DOHH2 (cell line): ENCODE data around the gene KCNH1.

Experiments used
- H3F3A ChIP-seq: fragments of 200-600 bp; sonication (generic), shearing (Covaris generic); 2 replicates; pipeline ENCODE4 v1.6.0; 2016; ENCODE audit warnings: antibody characterized with exemption, mild to moderate bottlenecking; ENCODE audit not compliant: control insufficient read depth, insufficient read depth
- H3K27ac ChIP-seq: fragments of 200-600 bp; sonication (generic); 2 replicates; pipeline ENCODE4 v1.5.1; 2014; ENCODE audit warnings: low read depth, mild to moderate bottlenecking, low read length, moderate library complexity
- H3K27me3 ChIP-seq: fragments of 200-600 bp; sonication (generic); 2 replicates; pipeline ENCODE4 v1.6.1; 2014; ENCODE audit warnings: mild to moderate bottlenecking, low read length, mixed read lengths; ENCODE audit not compliant: control insufficient read depth
- H3K36me3 ChIP-seq: fragments of 200-600 bp; sonication (generic); 2 replicates; pipeline ENCODE4 v1.6.1; 2014; ENCODE audit warnings: mild to moderate bottlenecking, low read length, moderate library complexity, mixed read lengths; ENCODE audit not compliant: control insufficient read depth
- H3K4me1 ChIP-seq: fragments of 200-600 bp; sonication (generic); 2 replicates; pipeline ENCODE4 v1.6.1; 2014; ENCODE audit warnings: mild to moderate bottlenecking, low read length, mixed read lengths; ENCODE audit not compliant: control insufficient read depth
- H3K4me2 ChIP-seq: fragments of 200-600 bp; sonication (generic); 2 replicates; pipeline ENCODE4 v1.6.0; 2014; ENCODE audit warnings: mild to moderate bottlenecking, low read length, moderate library complexity
- H3K4me3 ChIP-seq: fragments of 200-600 bp; sonication (generic); 2 replicates; pipeline ENCODE4 v1.5.1; 2014; ENCODE audit warnings: mild to moderate bottlenecking, low read length, mixed read lengths
- H3K79me2 ChIP-seq: fragments of 200-600 bp; sonication (generic); 2 replicates; pipeline ENCODE4 v1.6.1; 2014; ENCODE audit warnings: mild to moderate bottlenecking, low read length, mixed read lengths; ENCODE audit not compliant: control insufficient read depth
- H3K9me2 ChIP-seq: fragments of 200-600 bp; sonication (generic); replicated peaks from 2 replicates; pipeline ENCODE4 v1.6.1; 2014; ENCODE audit warnings: mild to moderate bottlenecking, low read length, mixed read lengths; ENCODE audit not compliant: control insufficient read depth
- H3K9me3 ChIP-seq: fragments of 200-600 bp; sonication (generic); 2 replicates; pipeline ENCODE4 v1.6.1; 2014; ENCODE audit warnings: antibody characterized with exemption, low read length, mixed read lengths; ENCODE audit not compliant: control insufficient read depth, insufficient read depth
- H4K20me1 ChIP-seq: fragments of 200-600 bp; sonication (generic); 2 replicates; pipeline ENCODE4 v1.6.0; 2014; ENCODE audit warnings: low read depth, mild to moderate bottlenecking, antibody characterized with exemption, low read length, moderate library complexity; ENCODE audit not compliant: control insufficient read depth, insufficient read depth
- EZH2phosphoT487 ChIP-seq: fragments of 200-600 bp; sonication (generic); IDR thresholded peaks from 2 replicates; pipeline ENCODE4 v1.6.1; 2017; ENCODE audit warnings: borderline replicate concordance, mild to moderate bottlenecking, antibody characterized with exemption, low read length, moderate library complexity, mixed read lengths
- TF ChIP-seq, protein P1 (sequence below): fragments of 200-600 bp; sonication (generic); IDR thresholded peaks from one replicate; pipeline ENCODE4 v1.5.1; 2014; ENCODE audit warnings: antibody characterized with exemption, mild to moderate bottlenecking, low read depth, low read length; ENCODE audit not compliant: poor library complexity, severe bottlenecking

Gene KCNH1

DNA sequence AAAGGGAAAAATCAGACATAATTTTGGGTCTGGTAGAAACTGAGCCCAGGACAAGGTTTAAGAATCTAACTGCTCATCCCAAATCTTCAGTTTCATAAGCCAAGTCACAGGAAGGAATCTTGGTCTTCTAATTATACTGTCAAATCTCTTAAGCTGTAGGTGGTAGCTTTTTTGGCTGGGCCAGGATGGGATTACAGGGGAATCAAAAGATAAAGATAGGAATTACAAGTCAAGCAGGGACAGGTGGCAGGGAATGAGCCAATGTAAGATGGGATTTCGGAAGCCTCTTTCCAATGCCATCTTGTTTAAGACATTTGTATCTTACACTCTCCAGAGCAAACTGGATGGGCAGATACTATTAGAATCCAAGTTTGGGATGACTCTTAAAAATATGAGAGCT, 383.5 kb downstream of the KCNH1 start:
- H3K79me2 ChIP-seq, result no peaks in the 10 kb centered on the region
- no peaks in the 10 kb centered on the region for H3F3A ChIP-seq
- no peaks in the 10 kb centered on the region for H3K9me3 ChIP-seq
- H3K27ac ChIP-seq, result no peak overlapping the region
- H3K4me1 ChIP-seq, result no peaks in the 10 kb centered on the region
- H3K36me3 ChIP-seq, result no peaks in the 10 kb centered on the region
- no peaks in the 10 kb centered on the region for H3K27me3 ChIP-seq
- H3K9me2 ChIP-seq, result no peaks in the 10 kb centered on the region
- no peaks in the 10 kb centered on the region for H4K20me1 ChIP-seq
- TF ChIP-seq, protein P1, sequence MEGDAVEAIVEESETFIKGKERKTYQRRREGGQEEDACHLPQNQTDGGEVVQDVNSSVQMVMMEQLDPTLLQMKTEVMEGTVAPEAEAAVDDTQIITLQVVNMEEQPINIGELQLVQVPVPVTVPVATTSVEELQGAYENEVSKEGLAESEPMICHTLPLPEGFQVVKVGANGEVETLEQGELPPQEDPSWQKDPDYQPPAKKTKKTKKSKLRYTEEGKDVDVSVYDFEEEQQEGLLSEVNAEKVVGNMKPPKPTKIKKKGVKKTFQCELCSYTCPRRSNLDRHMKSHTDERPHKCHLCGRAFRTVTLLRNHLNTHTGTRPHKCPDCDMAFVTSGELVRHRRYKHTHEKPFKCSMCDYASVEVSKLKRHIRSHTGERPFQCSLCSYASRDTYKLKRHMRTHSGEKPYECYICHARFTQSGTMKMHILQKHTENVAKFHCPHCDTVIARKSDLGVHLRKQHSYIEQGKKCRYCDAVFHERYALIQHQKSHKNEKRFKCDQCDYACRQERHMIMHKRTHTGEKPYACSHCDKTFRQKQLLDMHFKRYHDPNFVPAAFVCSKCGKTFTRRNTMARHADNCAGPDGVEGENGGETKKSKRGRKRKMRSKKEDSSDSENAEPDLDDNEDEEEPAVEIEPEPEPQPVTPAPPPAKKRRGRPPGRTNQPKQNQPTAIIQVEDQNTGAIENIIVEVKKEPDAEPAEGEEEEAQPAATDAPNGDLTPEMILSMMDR, result no peak
- no peak for TF ChIP-seq EZH2phosphoT487
- no peak overlapping the region for H3K4me2 ChIP-seq
- H3K4me3 ChIP-seq, result no peak overlapping the region

DNA sequence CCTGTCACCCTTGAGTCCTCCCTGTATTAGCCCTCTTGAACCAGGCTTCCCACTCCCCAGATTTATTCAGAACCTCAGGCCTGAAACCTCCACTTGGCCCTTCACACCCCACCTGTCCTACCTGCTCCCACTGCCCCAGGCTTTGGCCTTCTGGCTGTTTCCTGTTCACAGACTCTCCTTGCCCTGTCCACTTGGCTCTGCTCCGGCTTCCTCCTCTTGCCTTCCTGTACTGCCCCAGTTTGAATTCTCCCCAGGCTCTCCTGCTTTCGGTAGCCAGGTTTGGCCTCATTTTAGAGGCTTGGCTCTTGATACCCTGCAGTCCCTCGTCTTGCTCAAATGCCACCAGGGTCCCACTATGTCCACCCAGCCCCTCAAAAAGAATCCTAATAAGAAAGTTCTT, 385.2 kb downstream of the KCNH1 start:
- H3K27ac ChIP-seq, result no peak overlapping the region
- no peaks in the 10 kb centered on the region for H3K36me3 ChIP-seq
- H3F3A ChIP-seq, result no peaks in the 10 kb centered on the region
- H3K27me3 ChIP-seq, result no peaks in the 10 kb centered on the region
- H3K4me1 ChIP-seq, result no peaks in the 10 kb centered on the region
- no peak overlapping the region for H3K4me2 ChIP-seq
- no peaks in the 10 kb centered on the region for H3K9me2 ChIP-seq
- H4K20me1 ChIP-seq, result no peaks in the 10 kb centered on the region
- TF ChIP-seq, protein P1, result no peak
- TF ChIP-seq EZH2phosphoT487, result no peak
- H3K79me2 ChIP-seq, result no peaks in the 10 kb centered on the region
- no peak overlapping the region for H3K4me3 ChIP-seq
- no peaks in the 10 kb centered on the region for H3K9me3 ChIP-seq

DNA sequence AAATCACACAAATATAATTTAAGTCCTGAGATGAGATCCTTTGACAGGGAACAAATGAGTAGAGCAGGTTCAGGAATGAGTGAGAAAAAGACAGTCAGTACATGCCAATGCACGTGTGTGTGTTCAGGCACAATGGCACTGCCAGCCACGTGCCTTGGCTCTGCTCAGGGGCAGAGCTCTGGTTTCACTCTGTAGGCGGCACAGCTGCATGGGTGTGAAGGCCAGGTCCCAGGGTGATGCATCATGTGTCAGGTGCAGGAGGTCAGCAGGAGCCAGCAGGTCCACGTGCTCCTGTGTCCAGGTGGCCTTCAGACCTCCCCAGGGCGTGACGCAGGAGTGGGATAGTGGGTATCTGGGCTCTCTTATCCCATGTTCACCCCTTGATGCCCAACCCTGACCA, 386.1 kb downstream of the KCNH1 start:
- H3K9me3 ChIP-seq, result no peaks in the 10 kb centered on the region
- H3K27me3 ChIP-seq, result no peaks in the 10 kb centered on the region
- no peak overlapping the region for H3K27ac ChIP-seq
- no peaks in the 10 kb centered on the region for H3K4me1 ChIP-seq
- TF ChIP-seq EZH2phosphoT487, result no peak
- no peaks in the 10 kb centered on the region for H3K9me2 ChIP-seq
- no peaks in the 10 kb centered on the region for H4K20me1 ChIP-seq
- no peak overlapping the region for H3K4me3 ChIP-seq
- no peaks in the 10 kb centered on the region for H3K79me2 ChIP-seq
- H3K4me2 ChIP-seq, result no peak overlapping the region
- no peaks in the 10 kb centered on the region for H3F3A ChIP-seq
- H3K36me3 ChIP-seq, result no peaks in the 10 kb centered on the region

DNA sequence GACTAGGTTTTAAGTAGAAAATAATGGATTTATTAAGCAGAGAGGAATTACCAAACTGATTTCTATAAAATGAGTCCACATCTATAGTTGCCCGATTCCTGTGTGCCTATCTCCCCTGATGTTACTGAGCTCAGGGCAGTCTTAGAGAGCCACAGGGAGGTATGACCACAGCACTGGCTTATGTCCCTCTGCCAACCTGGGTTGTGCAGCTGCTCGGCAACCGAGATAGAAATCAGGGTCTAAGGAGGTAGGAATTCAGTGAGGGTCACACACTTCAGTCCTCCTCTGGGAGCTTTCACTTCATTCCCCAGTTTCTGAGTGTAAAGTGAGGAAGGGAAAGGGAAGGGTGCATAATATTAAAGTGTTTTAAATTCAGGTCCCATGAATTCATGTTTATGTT, 386.8 kb downstream of the KCNH1 start:
- no peak overlapping the region for H3K27ac ChIP-seq
- H3K36me3 ChIP-seq, result no peaks in the 10 kb centered on the region
- no peaks in the 10 kb centered on the region for H3K9me2 ChIP-seq
- no peaks in the 10 kb centered on the region for H3F3A ChIP-seq
- no peak overlapping the region for H3K4me2 ChIP-seq
- no peaks in the 10 kb centered on the region for H4K20me1 ChIP-seq
- no peaks in the 10 kb centered on the region for H3K27me3 ChIP-seq
- H3K9me3 ChIP-seq, result no peaks in the 10 kb centered on the region
- no peak for TF ChIP-seq EZH2phosphoT487
- TF ChIP-seq, protein P1, result no peak
- H3K4me1 ChIP-seq, result no peaks in the 10 kb centered on the region
- no peak overlapping the region for H3K4me3 ChIP-seq
- H3K79me2 ChIP-seq, result no peaks in the 10 kb centered on the region
